Glomerular endothelial cell (primary cell): ENCODE measurements around the gene CAMK4. TPM values are rescaled to one million over a fixed set of nuclear protein-coding genes. Genes with fewer than 3 reads are reported as not detected.
"Not testable (repeated sequence)": the region's sequence is repeated elsewhere in the genome, so short reads cannot be mapped to it uniquely, and the experiment has no call there.

ENCODE experiments used
- DNase-seq: peaks from one replicate; pipeline ENCODE4 v3.0.0-alpha.2; 2011; ENCODE audit warnings: low read depth, low spot score; ENCODE audit errors: extremely low read depth
- total RNA-seq: library from RNA; depleted of rRNA; stranded (reverse); fragments of >200 nt; gene quantifications from 2 replicates; pipeline ENCODE4 v1.2.3, GENCODE V29; 2015

The CAMK4 gene
- total RNA-seq, 1 donor from 2014 or later, result 5.8 TPM

DNA sequence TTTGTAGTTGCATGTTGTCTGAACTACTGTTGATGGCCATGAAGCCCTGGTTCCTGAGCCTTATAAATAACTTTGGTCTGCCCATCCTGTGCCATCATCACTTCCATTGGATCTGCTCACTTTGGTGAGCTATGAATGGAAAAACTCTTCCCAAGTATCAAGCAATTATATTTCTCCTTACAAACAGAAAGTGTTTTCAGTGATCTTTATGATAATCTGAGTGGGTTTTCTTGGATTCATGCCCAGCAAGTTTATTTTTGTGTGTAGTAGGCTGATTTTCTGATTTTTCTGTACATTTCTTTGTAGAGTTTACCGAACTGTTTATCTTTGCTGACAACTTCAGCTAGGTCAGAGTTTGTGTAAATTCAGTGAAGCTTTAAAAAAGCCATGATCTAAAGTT, 31.0 kb downstream of the CAMK4 start:
- no peak for DNase-seq

GRCh38 chr5:111256128-111256527, 31.9 kb downstream of the CAMK4 start:
- DNase-seq, result no peak

- DNase-seq, result not testable (repeated sequence)
Measured at GRCh38 chr5:111257610-111258009, 33.4 kb downstream of the CAMK4 start.

GRCh38 chr5:111259636-111260035, 35.5 kb downstream of the CAMK4 start:
- DNase-seq, result no peak

- no peak for DNase-seq
Measured at GRCh38 chr5:111261610-111262009, 37.4 kb downstream of the CAMK4 start.

GRCh38 chr5:111262153-111262552, 38.0 kb downstream of the CAMK4 start:
- DNase-seq, result no peak

- no peak for DNase-seq
Measured at GRCh38 chr5:111262815-111263214, 38.6 kb downstream of the CAMK4 start.

GRCh38 chr5:111266491-111266890, 42.3 kb downstream of the CAMK4 start:
- DNase-seq, result no peak

DNA sequence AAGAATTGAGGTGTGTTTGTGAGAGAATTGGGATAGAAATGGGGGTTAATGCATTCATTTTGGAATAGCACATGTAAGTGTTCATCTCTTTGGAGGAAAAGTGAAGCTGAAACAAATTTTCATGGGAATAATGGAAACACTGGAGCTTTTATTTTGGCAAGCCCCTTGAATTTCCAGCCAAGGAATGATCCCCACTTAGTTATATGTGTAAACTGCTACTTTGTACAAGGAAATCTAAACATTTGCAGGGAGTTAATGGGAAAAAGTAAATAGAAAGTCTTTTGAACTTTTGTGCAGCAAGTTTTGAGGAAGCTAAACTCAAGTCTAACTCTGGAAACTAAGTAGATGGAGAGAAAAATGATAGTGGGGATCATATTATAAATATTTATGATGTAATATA, 44.1 kb downstream of the CAMK4 start:
- DNase-seq, result no peak

- DNase-seq, result no peak
Measured at GRCh38 chr5:111271885-111272284, 47.7 kb downstream of the CAMK4 start.

DNA sequence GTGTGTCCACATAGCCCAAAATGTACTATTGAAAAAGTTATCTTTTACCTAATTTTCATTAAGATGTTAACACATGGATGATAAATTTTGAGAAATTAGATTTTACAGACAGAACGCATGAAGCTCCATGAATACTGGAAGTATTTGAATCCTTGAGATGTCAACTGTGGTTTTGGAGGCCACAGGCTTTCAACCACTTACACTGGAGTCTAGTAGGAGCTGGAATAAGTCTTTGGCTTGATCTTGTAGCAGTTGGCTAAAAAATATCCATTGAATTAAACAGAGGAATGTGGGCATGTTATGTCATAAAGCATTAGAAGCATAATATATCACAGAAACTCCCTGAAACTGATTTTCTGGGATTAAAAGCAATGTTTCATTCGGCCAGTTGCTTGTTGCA, 52.9 kb downstream of the CAMK4 start:
- DNase-seq, result no peak

DNA sequence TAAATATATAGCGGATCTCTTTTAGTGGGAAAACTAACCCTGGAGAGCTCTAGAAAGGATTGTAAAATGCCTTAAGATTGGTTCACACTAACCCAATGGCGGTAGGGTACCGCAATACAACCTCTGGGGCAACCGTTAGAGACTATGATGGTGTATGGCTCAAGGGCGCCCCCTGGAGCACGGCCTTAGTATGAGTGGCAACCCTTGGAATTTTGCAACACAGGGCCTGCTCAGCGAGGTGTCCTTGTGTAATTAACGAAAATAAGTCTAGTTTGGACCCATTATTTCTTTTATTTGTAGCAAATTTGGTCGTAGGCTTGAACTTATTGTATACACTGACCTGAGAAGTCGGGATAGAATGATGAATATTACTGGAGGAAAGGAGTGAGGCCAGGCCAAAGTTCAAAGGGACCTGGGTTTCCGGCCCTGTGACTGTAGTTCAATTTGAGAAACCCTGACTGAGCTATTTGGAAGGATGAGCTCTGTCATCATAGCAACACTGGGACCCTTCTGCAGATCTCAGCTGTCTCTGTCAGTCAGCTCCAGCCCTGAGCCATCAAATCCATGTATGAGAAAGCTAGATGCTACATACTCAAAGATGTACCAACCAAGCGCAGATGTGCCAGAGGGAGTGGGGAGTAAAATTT, 54.8 kb downstream of the CAMK4 start:
- peak; percentile 22 for DNase-seq

- no peak for DNase-seq
Measured at GRCh38 chr5:111280282-111280951, 56.2 kb downstream of the CAMK4 start.

DNA sequence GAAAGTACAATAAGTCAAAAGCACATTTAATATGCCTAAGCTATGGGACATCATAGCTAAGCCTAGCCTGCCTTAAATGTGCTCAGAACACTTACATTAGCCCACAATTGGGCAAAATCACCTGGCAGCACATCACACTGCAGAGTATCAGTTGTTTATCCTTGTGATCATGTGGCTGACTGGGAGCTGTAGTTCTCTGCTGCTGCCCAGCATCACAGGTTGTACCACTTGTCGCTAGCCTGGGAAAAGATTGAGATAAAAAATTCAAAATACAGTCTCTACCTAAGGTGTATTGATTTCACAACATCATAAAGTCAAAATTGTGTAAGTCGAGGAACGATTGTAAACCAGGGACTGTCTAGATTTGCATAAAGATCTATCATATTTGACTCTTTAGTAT, 58.6 kb downstream of the CAMK4 start:
- DNase-seq, result no peak

GRCh38 chr5:111284825-111285224, 60.6 kb downstream of the CAMK4 start:
- DNase-seq, result no peak

DNA sequence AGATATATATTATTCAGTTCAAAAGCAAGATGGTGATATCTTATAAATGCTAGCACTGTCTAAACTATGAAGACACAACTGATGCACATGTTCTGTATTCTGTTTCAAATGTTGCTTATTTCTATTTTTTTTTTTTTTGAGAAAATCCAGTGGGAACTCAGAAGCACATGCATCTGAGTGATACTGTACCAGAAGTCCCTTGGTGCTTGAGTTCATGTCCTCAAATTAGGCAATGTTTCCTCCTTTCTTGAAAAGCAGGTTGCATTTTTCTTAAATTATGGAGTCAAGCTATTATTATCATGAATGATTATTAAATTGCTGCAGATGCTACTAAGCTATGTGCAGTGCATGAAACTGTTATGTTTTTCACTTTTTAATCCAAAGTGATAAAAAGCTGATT, 70.4 kb downstream of the CAMK4 start:
- DNase-seq, result no peak

DNA sequence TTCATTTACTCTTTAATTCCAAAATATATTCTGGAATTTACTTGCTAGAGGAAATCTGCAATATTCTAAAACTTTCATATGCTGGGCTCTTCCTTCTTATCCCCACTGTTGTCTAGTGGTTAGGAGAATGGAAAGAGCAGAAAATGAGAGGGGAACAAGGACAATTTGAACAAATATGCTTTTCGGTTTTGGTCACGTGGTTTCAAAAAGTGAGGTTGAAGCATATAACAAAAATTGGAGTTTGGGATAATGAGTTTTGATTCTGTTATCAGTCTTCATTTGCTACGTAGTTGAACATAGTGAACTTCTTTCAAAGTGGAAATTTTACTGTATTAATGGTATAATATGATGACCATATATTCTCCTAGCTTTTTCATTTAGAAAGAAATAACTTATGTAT, 71.5 kb downstream of the CAMK4 start:
- DNase-seq, result no peak

GRCh38 chr5:111296570-111296969, 72.4 kb downstream of the CAMK4 start:
- no peak for DNase-seq

DNA sequence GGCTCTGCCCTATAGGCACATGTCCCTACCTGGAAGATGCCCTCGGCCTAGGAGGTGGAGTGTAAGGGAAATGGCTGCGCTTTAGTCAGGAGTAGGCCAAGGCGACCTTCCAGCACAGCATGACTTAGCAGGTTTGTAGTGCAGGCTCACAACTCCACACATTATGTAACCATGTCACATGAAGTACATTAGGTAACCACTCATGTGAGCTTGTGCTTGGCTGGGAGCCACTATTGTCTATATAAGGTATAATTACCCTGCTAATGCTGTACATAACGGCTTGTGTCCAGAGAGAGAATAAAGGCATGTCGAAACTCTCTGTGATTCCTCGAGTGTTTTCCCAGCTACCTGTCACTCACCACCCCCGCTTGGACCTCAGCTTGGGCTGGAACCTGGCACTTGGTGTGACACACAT, 74.9 kb downstream of the CAMK4 start:
- no peak for DNase-seq

GRCh38 chr5:111299831-111300432, 75.7 kb downstream of the CAMK4 start:
- DNase-seq, result no peak

- no peak for DNase-seq
Measured at GRCh38 chr5:111301264-111301663, 77.1 kb downstream of the CAMK4 start.

- not testable (repeated sequence) for DNase-seq
Measured at GRCh38 chr5:111302043-111302442, 77.9 kb downstream of the CAMK4 start.
